ENCODE data around the gene ROS1. TPM values are rescaled to one million over a fixed set of nuclear protein-coding genes. Genes with fewer than 3 reads are reported as not detected.
"Not testable (repeated sequence)": the region's sequence is repeated elsewhere in the genome, so short reads cannot be mapped to it uniquely, and the experiment has no call there.

Gene ROS1
- total RNA-seq, 2 experiments from 2014 or later: not detected

- CTCF ChIA-PET: no interaction called here
- POLR2A ChIA-PET: no interaction called here
- H3K27me3 Mint-ChIP-seq: peaks cover 52% of the 10 kb centered on the region
- Histone ChIP-seq H3K27me3 (ENCODE audit: control insufficient read depth in 1 of 2, insufficient read depth in 2 of 2, low read length in 2 of 2) (peaks cover 0 to 30% of the 10 kb centered on the region in 2 experiments), H3K4me1 (ENCODE audit: insufficient read depth, low read length) (no peaks in the 10 kb centered on the region), H3K9me3 (ENCODE audit: control insufficient read depth in 1 of 2, insufficient read depth in 1 of 2, low read length in 2 of 2) (no peaks in the 10 kb centered on the region), H3K27ac (ENCODE audit: low read depth in 1 of 2, low read length in 2 of 2) (no peak overlapping the region), H3K36me3 (ENCODE audit: insufficient read depth, low read length) (no peaks in the 10 kb centered on the region), H3K4me3 (ENCODE audit: low read length) (no peak overlapping the region)
- intact Hi-C loops (cut with DNase I, micrococcal nuclease): loop anchor here (5.0 kb wide), 2 partner anchors 229 to 1024 kb away; partner anchors contain the start of gene NUS1 (in 1 of the 2)
- H3K4me1 Mint-ChIP-seq (ENCODE audit: low read depth): no peaks in the 10 kb centered on the region
- no peaks in the 10 kb centered on the region for H3K36me3 Mint-ChIP-seq (ENCODE audit: low read depth)
- no peak overlapping the region for H3K4me3 Mint-ChIP-seq
- DNase-seq (no peak), ATAC-seq (ENCODE audit: poor library complexity) (no peak)
- no peaks in the 10 kb centered on the region for H3K9me3 Mint-ChIP-seq
- no peak for TF ChIP-seq CTCF (IDR thresholded peaks at IDR 0.05)
- H3K27ac Mint-ChIP-seq: no peak overlapping the region
Observed at GRCh38 chr6:117448011-117448410, 22.3 kb upstream of the ROS1 start.

GRCh38 chr6:117446861-117447260 lies 21.1 kb upstream of the ROS1 start:
- CTCF ChIA-PET: no interaction called here
- intact Hi-C loops (cut with DNase I, micrococcal nuclease): loop anchor here (5.0 kb wide), 2 partner anchors 230 to 1025 kb away; partner anchors contain the start of gene NUS1 (in 1 of the 2)

GRCh38 chr6:117444600-117444999 lies 18.9 kb upstream of the ROS1 start:
- TF ChIP-seq CTCF (IDR thresholded peaks at IDR 0.05): no peak
- Mint-ChIP-seq H3K9me3 (no peaks in the 10 kb centered on the region), H3K36me3 (ENCODE audit: low read depth) (no peaks in the 10 kb centered on the region), H3K27me3 (peaks cover 54% of the 10 kb centered on the region), H3K27ac (no peak overlapping the region), H3K4me3 (no peak overlapping the region), H3K4me1 (ENCODE audit: low read depth) (no peaks in the 10 kb centered on the region)
- ATAC-seq (ENCODE audit: poor library complexity) (no peak), DNase-seq (no peak)
- H3K4me1 ChIP-seq (ENCODE audit: insufficient read depth, low read length): no peaks in the 10 kb centered on the region
- intact Hi-C loops (cut with DNase I, micrococcal nuclease): no loop called here
- no peaks in the 10 kb centered on the region for H3K9me3 ChIP-seq (ENCODE audit: control insufficient read depth in 1 of 2, insufficient read depth in 1 of 2, low read length in 2 of 2)
- no peak overlapping the region for H3K4me3 ChIP-seq (ENCODE audit: low read length)
- CTCF ChIA-PET: interaction anchor here (0.8 kb wide), 1 partner anchor 93 kb away, joined by 3 read pairs; no protein-coding TSS in a partner anchor
- H3K27ac ChIP-seq (ENCODE audit: low read depth in 1 of 2, low read length in 2 of 2): no peak overlapping the region
- POLR2A ChIA-PET: interaction anchor here (0.6 kb wide), 1 partner anchor 8 kb away, joined by 3 read pairs; no protein-coding TSS in a partner anchor
- H3K36me3 ChIP-seq (ENCODE audit: insufficient read depth, low read length): no peaks in the 10 kb centered on the region
- peaks cover 0 to 40% of the 10 kb centered on the region in 2 experiments for H3K27me3 ChIP-seq (ENCODE audit: control insufficient read depth in 1 of 2, insufficient read depth in 2 of 2, low read length in 2 of 2)

More at GRCh38 chr6:117446861-117447260, 21.1 kb upstream of the ROS1 start:
- Mint-ChIP-seq H3K27me3 (peaks cover 63% of the 10 kb centered on the region), H3K9me3 (no peaks in the 10 kb centered on the region), H3K4me1 (ENCODE audit: low read depth) (no peaks in the 10 kb centered on the region), H3K36me3 (ENCODE audit: low read depth) (no peaks in the 10 kb centered on the region), H3K4me3 (no peak overlapping the region), H3K27ac (no peak overlapping the region)
- no peak for ATAC-seq (ENCODE audit: poor library complexity)
- Histone ChIP-seq H3K27me3 (ENCODE audit: control insufficient read depth in 1 of 2, insufficient read depth in 2 of 2, low read length in 2 of 2) (peaks cover 0 to 37% of the 10 kb centered on the region in 2 experiments), H3K4me3 (ENCODE audit: low read length) (no peak overlapping the region), H3K9me3 (ENCODE audit: control insufficient read depth in 1 of 2, insufficient read depth in 1 of 2, low read length in 2 of 2) (no peaks in the 10 kb centered on the region), H3K36me3 (ENCODE audit: insufficient read depth, low read length) (no peaks in the 10 kb centered on the region), H3K4me1 (ENCODE audit: insufficient read depth, low read length) (no peaks in the 10 kb centered on the region), H3K27ac (ENCODE audit: low read depth in 1 of 2, low read length in 2 of 2) (no peak overlapping the region)
- TF ChIP-seq CTCF (IDR thresholded peaks at IDR 0.05): no peak
- DNase-seq: no peak
- POLR2A ChIA-PET: no interaction called here

GRCh38 chr6:117442313-117442712 lies 16.6 kb upstream of the ROS1 start:
- ATAC-seq (ENCODE audit: poor library complexity); H3K4me1 Mint-ChIP-seq (ENCODE audit: low read depth); H3K4me3 ChIP-seq (ENCODE audit: low read length); CTCF ChIA-PET; POLR2A ChIA-PET; H3K4me3 Mint-ChIP-seq; intact Hi-C loops (cut with DNase I, micrococcal nuclease); H3K9me3 ChIP-seq (ENCODE audit: control insufficient read depth in 1 of 2, insufficient read depth in 1 of 2, low read length in 2 of 2); H3K4me1 ChIP-seq (ENCODE audit: insufficient read depth, low read length); H3K27ac Mint-ChIP-seq; H3K9me3 Mint-ChIP-seq; H3K27ac ChIP-seq (ENCODE audit: low read depth in 1 of 2, low read length in 2 of 2); DNase-seq; H3K36me3 ChIP-seq (ENCODE audit: insufficient read depth, low read length); H3K36me3 Mint-ChIP-seq (ENCODE audit: low read depth): not testable (repeated sequence)
- peaks cover 57% of the 10 kb centered on the region for H3K27me3 Mint-ChIP-seq
- H3K27me3 ChIP-seq (ENCODE audit: control insufficient read depth in 1 of 2, insufficient read depth in 2 of 2, low read length in 2 of 2): peaks cover 0 to 30% of the 10 kb centered on the region in 2 experiments
